ENCODE results near the gene TASL. TPM values are rescaled to one million over a fixed set of nuclear protein-coding genes. Genes with fewer than 3 reads are reported as not detected.
A peak's percentile ranks its signal among the peaks of the same experiment; 100 is the strongest.
"Not testable (repeated sequence)": the region's sequence is repeated elsewhere in the genome, so short reads cannot be mapped to it uniquely, and the experiment has no call there.

TASL gene
- total RNA-seq, 1 experiment from 2014 or later = not detected

DNA sequence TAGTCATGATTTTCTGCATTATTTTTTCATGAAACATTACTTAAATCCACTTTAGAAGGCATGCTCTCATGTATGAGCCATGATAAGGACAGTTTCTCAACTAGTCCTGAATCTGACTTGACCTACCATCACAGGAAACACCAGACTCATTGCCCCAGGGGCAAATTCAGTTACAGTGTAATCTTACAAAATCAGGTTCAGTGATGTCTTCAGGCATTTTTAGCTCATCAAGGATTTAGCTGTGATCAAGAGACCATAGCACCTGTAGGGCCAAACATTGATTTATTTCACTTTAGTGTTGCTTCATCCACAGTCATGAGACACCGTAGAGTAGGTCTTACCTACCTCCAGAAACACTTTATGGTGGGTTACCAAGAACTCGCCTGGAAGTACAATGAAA is 3.1 kb upstream of the TASL start:
- DNase-seq (ENCODE audit: low read depth) = no peak

DNA sequence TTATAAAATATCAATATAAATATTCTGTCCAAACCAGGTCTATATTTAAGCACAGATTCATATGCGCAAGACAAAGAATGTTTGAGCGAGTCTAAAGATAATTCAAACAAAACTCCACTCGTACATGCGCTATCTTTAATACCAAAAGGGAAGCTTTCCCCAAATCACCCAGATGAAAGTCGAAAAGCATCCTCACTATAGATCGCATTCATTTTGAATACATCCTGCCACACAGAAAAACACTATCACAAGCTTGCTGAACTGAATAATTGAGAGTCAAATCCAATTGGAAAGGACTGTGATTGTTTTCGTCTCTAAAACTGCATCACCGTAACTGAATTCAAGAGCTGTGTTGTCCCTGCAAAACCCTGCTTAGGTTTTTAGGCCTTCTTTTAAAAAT is 685 bp downstream of the TASL start:
- no peak for DNase-seq (ENCODE audit: low read depth)

DNA sequence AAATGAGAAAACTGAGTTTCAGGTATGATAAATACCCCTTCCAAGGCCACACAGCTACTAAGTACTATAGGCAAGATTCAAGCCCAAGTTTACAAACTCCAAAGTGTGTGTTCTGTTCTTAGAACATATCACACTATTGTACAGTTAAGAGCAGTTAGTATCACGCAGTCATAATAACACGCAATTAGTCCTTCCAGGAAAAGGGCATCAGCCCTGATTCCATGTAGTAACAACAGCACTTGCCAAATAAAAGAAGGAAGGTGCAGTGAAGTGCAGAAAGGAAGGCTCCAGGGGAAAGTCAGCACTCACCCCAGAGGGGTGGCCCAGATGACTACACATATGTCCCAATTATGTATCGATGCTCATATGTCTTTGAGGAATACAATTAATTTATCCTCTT is 4.4 kb downstream of the TASL start:
- no peak for DNase-seq (ENCODE audit: low read depth)

DNA sequence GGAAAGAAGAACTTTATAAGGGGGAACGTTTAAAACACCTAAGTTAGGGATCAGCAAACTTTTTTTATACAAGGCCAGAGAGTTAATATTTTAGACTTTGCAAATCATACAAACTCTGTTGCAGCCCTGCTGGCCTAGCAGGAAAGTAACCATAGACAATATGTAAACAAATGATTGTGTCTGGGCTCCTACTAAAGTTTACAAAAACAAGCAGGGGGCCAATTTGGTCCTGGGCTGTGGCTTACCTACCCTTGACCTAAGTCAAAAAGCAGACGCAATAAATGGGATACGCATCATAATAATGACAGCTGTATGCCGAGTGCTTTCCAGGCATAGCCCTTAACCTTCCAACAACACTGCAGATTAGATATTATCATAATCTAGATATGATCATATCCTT is 4.9 kb downstream of the TASL start:
- DNase-seq (ENCODE audit: low read depth) = no peak

DNA sequence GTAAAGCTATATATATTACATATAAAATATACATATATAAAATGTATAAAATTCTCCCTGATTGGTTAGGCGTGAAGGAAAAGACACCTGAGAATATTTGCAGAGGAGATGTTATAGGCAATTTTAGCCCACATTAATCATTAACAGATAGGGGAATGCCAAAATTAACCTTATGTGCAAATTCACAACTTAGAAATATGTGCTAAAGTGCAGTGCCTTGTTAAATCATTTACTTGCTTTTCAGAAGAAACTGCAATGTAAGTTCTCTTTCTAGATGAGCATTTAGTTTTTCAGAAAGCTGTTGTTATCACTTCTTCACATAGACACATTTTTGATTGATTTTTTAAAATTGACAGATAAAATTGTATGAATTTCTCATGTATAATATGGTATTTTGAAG is 5.6 kb downstream of the TASL start:
- no peak for DNase-seq (ENCODE audit: low read depth)

DNA sequence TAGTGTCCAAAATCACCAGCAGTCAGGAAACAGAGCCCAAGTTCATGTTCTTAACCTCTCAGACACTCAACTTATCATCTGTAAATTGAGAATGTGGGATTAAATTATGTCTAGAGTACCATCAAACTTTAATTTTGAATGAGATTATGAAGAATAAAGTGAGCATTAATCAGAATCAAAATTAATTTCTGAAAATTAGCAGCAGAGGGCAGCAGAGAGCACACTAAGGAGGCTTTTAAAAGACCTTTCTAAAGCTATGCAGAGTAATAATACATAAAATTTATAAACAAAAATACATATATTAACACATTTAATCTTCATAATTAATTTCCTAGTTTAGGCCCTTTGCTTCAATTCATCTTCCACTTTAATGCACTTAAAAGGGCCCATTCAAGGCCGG is 7.1 kb downstream of the TASL start:
- no peak for DNase-seq (ENCODE audit: low read depth)

DNA sequence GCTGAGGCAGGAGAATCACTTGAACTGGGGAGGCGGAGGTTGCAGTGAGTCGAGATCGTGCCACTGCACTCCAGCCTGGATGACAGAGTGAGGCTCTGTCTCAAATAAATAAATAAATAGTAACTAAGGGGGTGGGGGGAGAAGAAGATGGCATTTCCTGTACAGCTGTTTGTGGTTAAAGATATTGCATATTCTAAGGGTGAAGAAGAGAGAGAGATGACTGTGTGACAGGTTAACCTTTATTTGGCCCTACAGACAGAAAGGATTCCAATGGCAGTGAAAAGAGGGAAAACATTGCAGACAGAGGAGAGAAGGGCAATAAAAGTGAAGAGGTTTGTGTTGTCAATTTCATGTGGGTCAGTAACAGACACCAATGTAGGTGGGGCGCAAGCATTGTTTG is 9.4 kb downstream of the TASL start:
- peak; percentile 6 for DNase-seq (ENCODE audit: low read depth)

DNA sequence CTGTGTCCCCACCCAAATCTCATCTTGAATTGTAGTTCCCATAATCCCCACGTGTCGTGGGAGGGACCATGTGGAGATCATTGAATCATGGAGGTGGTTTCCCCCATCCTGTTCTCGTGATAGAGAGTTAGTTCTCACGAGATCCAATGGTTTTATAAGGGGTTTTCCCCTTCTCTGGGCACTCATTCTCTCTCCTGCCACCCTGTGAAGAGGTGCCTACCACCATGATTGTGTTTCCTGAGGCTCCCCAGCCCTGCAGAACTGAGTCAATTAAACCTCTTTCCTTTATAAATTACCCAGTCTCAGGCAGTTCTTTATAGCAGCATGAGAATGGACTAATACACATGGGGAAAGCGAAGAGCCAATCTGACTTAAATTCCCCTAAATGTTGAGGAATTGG is 14.5 kb downstream of the TASL start:
- DNase-seq (ENCODE audit: low read depth) = not testable (repeated sequence)

DNA sequence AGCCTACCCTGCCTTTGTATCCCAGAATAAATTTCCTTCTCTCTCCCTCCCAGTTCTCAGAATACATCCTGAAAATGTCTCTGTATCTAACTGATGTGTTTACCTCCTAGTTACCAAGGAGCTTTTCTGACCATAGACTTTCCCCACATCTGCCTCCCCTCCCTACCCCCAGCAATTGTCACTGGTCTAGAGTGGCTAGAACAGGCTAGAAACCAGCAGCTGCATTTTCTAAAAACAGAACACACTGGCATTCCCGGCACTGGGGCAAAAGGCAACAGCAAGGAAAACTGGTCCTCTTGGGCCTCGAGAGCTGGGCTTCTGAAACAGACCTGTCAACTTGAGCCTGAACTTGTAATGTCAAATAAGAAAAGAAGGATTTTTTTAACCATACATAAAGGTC is 16.4 kb downstream of the TASL start:
- DNase-seq (ENCODE audit: low read depth) = no peak

DNA sequence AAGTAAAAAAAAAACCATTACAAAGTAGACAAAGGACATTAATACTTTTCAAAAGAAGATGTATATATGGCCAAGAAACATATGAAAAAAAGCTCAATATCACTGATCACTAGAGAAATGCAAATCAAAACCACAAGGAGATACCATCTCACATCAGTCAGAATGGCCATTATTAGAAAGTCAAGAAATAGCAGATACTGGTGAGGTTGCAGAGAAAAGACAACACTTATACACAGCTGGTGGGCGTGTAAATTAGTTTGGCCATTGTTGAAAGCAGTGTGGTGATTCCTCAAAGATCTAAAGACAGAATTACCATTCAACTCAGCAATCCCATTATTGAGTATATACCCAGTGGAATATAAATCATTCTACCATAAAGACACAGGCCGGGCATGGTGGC is 39.3 kb downstream of the TASL start:
- no peak for DNase-seq (ENCODE audit: low read depth)

DNA sequence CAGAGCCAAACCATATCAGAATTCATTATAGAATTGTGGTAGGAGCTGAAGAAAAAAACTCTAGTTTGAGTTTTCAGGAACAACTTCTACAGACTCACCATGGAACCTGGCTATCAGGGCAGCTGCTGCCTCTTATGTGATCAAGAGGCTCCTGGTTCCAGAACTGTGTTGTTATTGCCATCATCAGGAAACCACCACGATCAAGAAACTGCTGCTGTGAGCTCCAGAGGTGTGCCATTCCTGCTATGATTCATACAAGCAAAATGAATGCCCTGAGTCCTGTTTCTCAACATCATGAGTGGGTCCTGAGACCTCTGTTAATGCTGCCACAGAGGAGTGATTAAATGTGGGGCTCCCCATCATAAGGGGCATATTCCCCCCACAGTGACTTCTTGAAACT is 43.7 kb downstream of the TASL start:
- no peak for DNase-seq (ENCODE audit: low read depth)

DNA sequence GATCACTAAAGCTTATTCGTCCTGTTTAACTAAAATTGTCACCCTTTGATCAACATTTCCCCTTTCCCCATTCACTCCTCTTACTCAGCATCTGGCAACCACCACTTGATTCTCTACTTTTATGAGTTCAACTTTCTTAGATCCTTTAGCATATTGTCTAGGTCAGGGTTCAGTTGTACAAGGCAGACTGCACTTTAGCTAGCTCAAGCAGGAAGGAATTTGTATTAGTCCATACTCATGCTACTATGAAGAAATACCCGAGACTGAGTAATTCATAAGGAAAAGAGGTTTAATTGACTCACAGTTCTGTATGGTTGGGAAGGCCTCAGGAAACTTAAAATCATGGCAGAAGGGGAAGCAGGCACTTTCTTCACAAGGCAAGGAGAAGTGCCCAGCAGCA is 44.3 kb downstream of the TASL start:
- no peak for DNase-seq (ENCODE audit: low read depth)

DNA sequence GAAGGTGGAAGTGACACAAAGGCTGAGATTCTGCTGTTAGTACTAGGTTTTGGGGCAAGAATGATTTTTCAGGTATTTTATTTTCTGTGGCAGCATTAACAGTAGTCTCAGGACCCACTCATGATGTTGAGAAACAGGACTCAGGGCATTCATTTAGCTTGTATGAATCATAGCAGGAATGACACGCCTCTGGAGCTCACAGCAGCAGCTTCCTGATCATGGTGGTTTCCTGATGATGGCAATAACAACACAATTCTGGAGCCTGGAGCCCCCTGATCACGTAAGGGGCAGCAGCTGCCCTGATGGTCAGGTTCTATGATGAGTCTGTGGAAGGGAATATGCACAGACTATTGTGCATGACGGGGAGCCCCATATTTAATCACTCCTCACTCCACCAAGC is 47.0 kb downstream of the TASL start:
- peak; percentile 2 for DNase-seq (ENCODE audit: low read depth)

DNA sequence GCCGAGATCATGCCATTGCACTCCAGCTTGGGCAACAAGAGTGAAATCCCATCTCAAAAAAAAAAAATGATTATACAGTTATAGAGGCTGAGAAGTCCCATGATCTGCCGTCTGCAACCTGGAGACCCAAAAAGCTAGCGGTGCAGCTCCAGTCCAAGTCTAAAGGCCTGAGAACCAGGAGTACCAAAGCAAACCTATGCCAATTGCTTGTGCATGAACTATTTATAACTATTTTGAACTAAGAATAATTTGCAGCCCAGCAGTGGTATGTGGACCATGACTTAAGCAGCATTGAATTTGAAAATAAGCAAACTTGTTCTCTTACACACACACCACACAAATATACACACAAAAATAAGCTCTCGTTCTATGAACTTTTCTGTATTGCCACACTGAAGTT is 51.8 kb downstream of the TASL start:
- DNase-seq (ENCODE audit: low read depth) = no peak

DNA sequence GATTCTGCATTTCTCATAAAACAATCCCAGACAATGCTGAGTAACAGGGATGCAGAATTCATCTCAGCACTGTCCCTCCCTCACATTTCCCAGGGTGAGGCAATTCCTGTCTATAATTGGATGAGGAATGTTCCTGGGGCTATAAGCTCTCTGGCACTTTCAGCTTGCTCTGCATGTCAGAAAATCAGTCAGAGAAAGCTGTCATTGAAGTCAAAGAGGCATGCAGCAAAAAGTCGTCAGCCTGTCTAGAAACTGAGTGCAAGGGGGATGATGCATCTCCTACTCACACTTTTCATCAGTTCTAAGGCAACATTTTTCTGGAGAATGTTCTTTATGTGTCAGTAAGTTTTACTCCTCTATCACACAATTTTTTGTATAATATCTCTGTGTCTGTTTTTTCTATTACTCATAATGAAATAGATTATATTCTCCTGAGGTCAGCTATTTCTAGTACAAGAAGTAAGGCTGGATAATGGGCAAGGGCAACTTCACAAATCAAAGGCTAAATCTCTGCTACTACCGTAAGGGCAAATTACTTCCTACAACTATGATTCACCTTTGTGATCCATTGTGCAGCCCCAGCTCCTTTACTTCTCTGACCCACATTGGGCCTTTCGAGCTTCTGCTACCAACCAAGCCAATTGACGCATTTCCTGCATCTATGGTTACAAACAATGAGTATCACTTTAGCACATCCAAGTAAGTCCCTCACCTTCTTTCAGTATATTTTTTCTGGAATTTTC is 56.0 kb downstream of the TASL start:
- peak; percentile 15 for DNase-seq (ENCODE audit: low read depth)

DNA sequence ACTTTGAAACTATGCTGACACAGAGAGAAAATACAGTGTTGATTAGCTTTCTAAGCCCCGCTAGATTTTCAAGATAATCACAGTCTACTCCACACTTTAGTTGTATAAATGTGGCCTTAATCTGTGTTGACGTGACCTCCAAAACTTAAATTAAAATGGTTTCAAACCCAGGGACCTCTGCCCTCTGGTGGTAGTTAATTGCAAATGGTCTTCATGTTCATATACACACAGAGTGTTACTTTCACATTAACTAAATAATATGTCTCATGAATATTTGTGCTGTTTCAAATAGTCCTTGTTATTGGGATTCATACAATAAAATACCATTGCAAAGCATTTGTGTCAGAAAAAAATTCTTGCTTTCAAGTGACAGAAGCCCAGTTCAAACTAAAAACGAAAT is 64.3 kb downstream of the TASL start:
- no peak for DNase-seq (ENCODE audit: low read depth)

Other genes starting within 250 kb of the TASL start
- 5.6 and 7.1 TPM in 2 replicates for gene GK, start 75.7 kb upstream of the TASL start, total RNA-seq (2014; rRNA removed; shearing (Covaris generic))